ENCODE measurements around the gene CAPN10.

- TF ChIP-seq CTCF (IDR thresholded peaks at IDR 0.05), result no peak
- no peak for TF ChIP-seq EP300 (IDR thresholded peaks at IDR 0.05)
- TF ChIP-seq POLR2A (IDR thresholded peaks at IDR 0.05), result no peak
These were observed 18.6 kb downstream of the CAPN10 start for GRCh38 chr2:240604939-240605716.

All from tibial nerve (tissue), 4 donors.